Neural crest cell (in vitro differentiated cells): ENCODE measurements around the gene CDKAL1. TPM values are rescaled to one million over a fixed set of nuclear protein-coding genes. Genes with fewer than 3 reads are reported as not detected.
"Not testable (repeated sequence)": the region's sequence is repeated elsewhere in the genome, so short reads cannot be mapped to it uniquely, and the experiment has no call there.

Source experiments
- DNase-seq: peaks from one replicate; pipeline ENCODE4 v3.0.0; 2021; ENCODE audit warnings: low read depth, mixed read lengths, low spot score
- H3K27ac Mint-ChIP-seq: one replicate; pipeline ENCODE4 v1.8.0; 2021; ENCODE audit warnings: mild to moderate bottlenecking, mixed read lengths; ENCODE audit not compliant: unreplicated experiment
- H3K27me3 Mint-ChIP-seq: 2 replicates; pipeline ENCODE4 v1.8.0; 2021; ENCODE audit warnings: low read depth, mild to moderate bottlenecking, mixed read lengths
- H3K36me3 Mint-ChIP-seq: 2 replicates; pipeline ENCODE4 v1.8.0; 2021; ENCODE audit warnings: low read depth, mild to moderate bottlenecking, mixed read lengths
- H3K4me1 Mint-ChIP-seq: 2 replicates; pipeline ENCODE4 v1.8.0; 2021; ENCODE audit warnings: mixed read lengths
- H3K4me3 Mint-ChIP-seq: one replicate; pipeline ENCODE4 v1.8.0; 2021; ENCODE audit warnings: mild to moderate bottlenecking, mixed read lengths
- H3K9me3 Mint-ChIP-seq: 2 replicates; pipeline ENCODE4 v1.8.0; 2021; ENCODE audit warnings: mixed read lengths
- CTCF ChIP-seq: fragments of 200-600 bp; sonication (generic); conservative IDR thresholded peaks from 2 replicates; pipeline ENCODE4 v1.5.0; 2021; ENCODE audit warnings: antibody characterized with exemption, mild to moderate bottlenecking
- total RNA-seq: library from RNA; stranded (reverse); gene quantifications from 2 replicates; pipeline ENCODE4 v1.2.1, GENCODE V29; 2021

The CDKAL1 gene
- total RNA-seq, 1 donor from 2014 or later, result 25.4 TPM

- peak overlapping the region; percentile 53 for H3K27ac Mint-ChIP-seq
- no peaks in the 10 kb centered on the region for H3K27me3 Mint-ChIP-seq
These were observed 36.8 kb upstream of the CDKAL1 start for GRCh38 chr6:20497216-20498040.

GRCh38 chr6:20498041-20498385 is 36.2 kb upstream of the CDKAL1 start:
- no peak for TF ChIP-seq CTCF
- no peak for DNase-seq
- Mint-ChIP-seq H3K4me3 (no peak overlapping the region), H3K27ac (no peak overlapping the region), H3K27me3 (no peaks in the 10 kb centered on the region), H3K9me3 (peaks cover 8% of the 10 kb centered on the region), H3K4me1 (no peaks in the 10 kb centered on the region), H3K36me3 (peaks cover 6% of the 10 kb centered on the region)

More at GRCh38 chr6:20497216-20498040, 36.8 kb upstream of the CDKAL1 start:
- Mint-ChIP-seq H3K36me3 (peaks cover 5% of the 10 kb centered on the region), H3K9me3 (peaks cover 3% of the 10 kb centered on the region), H3K4me3 (no peak overlapping the region), H3K4me1 (no peaks in the 10 kb centered on the region)
- no peak for DNase-seq
- no peak for TF ChIP-seq CTCF

GRCh38 chr6:20509212-20509611 is 25.0 kb upstream of the CDKAL1 start:
- Mint-ChIP-seq H3K4me1 (no peaks in the 10 kb centered on the region), H3K9me3 (no peaks in the 10 kb centered on the region), H3K4me3 (no peak overlapping the region), H3K27ac (no peak overlapping the region), H3K27me3 (no peaks in the 10 kb centered on the region), H3K36me3 (no peaks in the 10 kb centered on the region)
- TF ChIP-seq CTCF, result no peak
- DNase-seq, result no peak

- DNase-seq, result no peak
- no peaks in the 10 kb centered on the region for H3K9me3 Mint-ChIP-seq
- no peaks in the 10 kb centered on the region for H3K4me1 Mint-ChIP-seq
- no peaks in the 10 kb centered on the region for H3K36me3 Mint-ChIP-seq
- H3K27me3 Mint-ChIP-seq, result no peaks in the 10 kb centered on the region
- H3K27ac Mint-ChIP-seq, result peak overlapping the region; percentile 39
- TF ChIP-seq CTCF, result no peak
- H3K4me3 Mint-ChIP-seq, result no peak overlapping the region
These were observed 22.4 kb upstream of the CDKAL1 start for GRCh38 chr6:20511852-20512251.

GRCh38 chr6:20525208-20525607 is 9.0 kb upstream of the CDKAL1 start:
- H3K36me3 Mint-ChIP-seq, H3K27ac Mint-ChIP-seq, DNase-seq, H3K4me3 Mint-ChIP-seq, H3K27me3 Mint-ChIP-seq, H3K9me3 Mint-ChIP-seq: not testable (repeated sequence)
- H3K4me1 Mint-ChIP-seq, result peaks cover 19% of the 10 kb centered on the region

GRCh38 chr6:20529086-20529448 is 5.2 kb upstream of the CDKAL1 start:
- Mint-ChIP-seq H3K4me3 (peak overlapping the region; percentile 70), H3K4me1 (peaks cover 20% of the 10 kb centered on the region)
- H3K27me3 Mint-ChIP-seq, H3K27ac Mint-ChIP-seq, H3K36me3 Mint-ChIP-seq, H3K9me3 Mint-ChIP-seq, DNase-seq: not testable (repeated sequence)
- TF ChIP-seq CTCF, result peak; percentile 66
